ENCODE data around the gene CDH5. TPM values are rescaled to one million over a fixed set of nuclear protein-coding genes. Genes with fewer than 3 reads are reported as not detected.
A peak's percentile ranks its signal among the peaks of the same experiment; 100 is the strongest.

Gene CDH5
- total and polyA plus RNA-seq, 2 of the 13 experiments (the other 11 are each of a cell fraction or from before 2014, with no cell fraction given): 0.71 to 1.1 TPM

DNA sequence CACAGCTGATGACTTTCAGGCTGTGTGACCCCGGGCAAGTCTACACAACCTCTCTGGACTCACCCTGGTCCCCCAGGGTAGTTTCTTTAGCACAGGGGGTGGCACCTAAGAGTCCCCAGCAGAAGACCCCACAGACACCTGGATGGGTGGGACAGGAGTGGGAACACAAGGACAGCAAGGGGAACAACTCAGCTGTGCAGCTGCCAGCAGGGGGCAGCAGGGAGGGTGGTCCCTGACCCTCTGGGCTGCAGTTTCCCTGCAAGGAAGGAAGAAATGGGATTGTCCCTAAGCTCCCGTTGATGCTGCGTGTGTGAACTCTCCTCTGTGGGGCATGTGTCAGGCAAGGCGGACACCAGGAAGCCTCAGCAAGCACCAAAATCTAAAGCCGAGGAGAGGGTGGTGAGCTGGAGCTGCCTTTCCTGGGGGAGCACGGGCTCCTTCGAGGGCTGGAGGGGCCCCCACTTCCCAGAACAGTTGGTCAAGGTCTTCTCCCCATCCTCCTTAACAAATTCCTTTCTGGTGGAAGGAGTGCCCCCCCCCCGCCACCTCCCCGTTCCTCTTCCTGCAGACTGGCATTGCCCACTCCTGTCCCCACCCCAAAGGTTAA lies 24.1 kb upstream of the CDH5 start (continued):
- TF ChIP-seq, protein P1, sequence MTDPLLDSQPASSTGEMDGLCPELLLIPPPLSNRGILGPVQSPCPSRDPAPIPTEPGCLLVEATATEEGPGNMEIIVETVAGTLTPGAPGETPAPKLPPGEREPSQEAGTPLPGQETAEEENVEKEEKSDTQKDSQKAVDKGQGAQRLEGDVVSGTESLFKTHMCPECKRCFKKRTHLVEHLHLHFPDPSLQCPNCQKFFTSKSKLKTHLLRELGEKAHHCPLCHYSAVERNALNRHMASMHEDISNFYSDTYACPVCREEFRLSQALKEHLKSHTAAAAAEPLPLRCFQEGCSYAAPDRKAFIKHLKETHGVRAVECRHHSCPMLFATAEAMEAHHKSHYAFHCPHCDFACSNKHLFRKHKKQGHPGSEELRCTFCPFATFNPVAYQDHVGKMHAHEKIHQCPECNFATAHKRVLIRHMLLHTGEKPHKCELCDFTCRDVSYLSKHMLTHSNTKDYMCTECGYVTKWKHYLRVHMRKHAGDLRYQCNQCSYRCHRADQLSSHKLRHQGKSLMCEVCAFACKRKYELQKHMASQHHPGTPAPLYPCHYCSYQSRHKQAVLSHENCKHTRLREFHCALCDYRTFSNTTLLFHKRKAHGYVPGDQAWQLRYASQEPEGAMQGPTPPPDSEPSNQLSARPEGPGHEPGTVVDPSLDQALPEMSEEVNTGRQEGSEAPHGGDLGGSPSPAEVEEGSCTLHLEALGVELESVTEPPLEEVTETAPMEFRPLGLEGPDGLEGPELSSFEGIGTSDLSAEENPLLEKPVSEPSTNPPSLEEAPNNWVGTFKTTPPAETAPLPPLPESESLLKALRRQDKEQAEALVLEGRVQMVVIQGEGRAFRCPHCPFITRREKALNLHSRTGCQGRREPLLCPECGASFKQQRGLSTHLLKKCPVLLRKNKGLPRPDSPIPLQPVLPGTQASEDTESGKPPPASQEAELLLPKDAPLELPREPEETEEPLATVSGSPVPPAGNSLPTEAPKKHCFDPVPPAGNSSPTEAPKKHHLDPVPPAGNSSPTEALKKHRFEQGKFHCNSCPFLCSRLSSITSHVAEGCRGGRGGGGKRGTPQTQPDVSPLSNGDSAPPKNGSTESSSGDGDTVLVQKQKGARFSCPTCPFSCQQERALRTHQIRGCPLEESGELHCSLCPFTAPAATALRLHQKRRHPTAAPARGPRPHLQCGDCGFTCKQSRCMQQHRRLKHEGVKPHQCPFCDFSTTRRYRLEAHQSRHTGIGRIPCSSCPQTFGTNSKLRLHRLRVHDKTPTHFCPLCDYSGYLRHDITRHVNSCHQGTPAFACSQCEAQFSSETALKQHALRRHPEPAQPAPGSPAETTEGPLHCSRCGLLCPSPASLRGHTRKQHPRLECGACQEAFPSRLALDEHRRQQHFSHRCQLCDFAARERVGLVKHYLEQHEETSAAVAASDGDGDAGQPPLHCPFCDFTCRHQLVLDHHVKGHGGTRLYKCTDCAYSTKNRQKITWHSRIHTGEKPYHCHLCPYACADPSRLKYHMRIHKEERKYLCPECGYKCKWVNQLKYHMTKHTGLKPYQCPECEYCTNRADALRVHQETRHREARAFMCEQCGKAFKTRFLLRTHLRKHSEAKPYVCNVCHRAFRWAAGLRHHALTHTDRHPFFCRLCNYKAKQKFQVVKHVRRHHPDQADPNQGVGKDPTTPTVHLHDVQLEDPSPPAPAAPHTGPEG (CRISPR knock-in tag; IDR thresholded peaks at IDR 0.05): no peak
- TF ChIP-seq RBAK (CRISPR knock-in tag; IDR thresholded peaks at IDR 0.05) (peak; percentile 25; the same call in 1 of the 2 replicates), THAP9 (CRISPR knock-in tag; IDR thresholded peaks at IDR 0.05; ENCODE audit: borderline replicate concordance) (no peak), BORCS8-MEF2B (CRISPR knock-in tag; IDR thresholded peaks at IDR 0.05) (no peak), ZNF768 (CRISPR knock-in tag; IDR thresholded peaks at IDR 0.05) (peak; percentile 42; the same call in 1 of the 2 replicates)

Measured in HepG2 (cell line).